ENCODE measurements around the gene KRT9. TPM values are rescaled to one million over a fixed set of nuclear protein-coding genes. Genes with fewer than 3 reads are reported as not detected.

Gene KRT9
- total and polyA plus RNA-seq, 2 experiments from 2014 or later: not detected

DNA sequence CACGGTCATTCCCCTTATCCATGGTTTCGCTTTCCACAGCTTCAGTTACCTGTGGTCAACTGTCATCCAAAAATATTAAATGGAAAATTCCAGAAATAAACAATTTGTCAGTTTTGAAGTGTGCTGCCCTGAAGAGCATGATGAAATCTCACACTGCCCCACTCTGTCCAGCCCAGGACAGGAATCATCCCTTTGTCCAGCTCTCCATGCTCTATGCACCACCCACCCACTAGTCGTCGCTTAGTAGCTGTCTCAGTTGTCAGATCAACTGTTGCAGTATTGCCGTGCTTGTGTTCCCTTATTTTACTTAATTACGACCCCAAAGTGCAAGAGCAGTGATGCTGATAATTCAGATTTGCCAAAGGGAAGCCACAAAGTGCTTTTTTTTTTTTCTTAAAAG is 10.3 kb downstream of the KRT9 start:
- Histone ChIP-seq H3K4me2 (no peak overlapping the region), H3K27me3 (no peaks in the 10 kb centered on the region), H3K79me2 (no peaks in the 10 kb centered on the region), H3K4me1 (ENCODE audit: insufficient read depth) (no peaks in the 10 kb centered on the region), H2AFZ (no peak overlapping the region), H3K27ac (no peak overlapping the region), H3K36me3 (replicated peaks; ENCODE audit: insufficient read depth, low read depth) (no peaks in the 10 kb centered on the region), H3K9me2 (replicated peaks; ENCODE audit: insufficient read depth) (no peaks in the 10 kb centered on the region), H3K9me3 (ENCODE audit: low read depth) (no peaks in the 10 kb centered on the region), H3K4me3 (no peak overlapping the region), H4K20me1 (ENCODE audit: insufficient read depth, poor library complexity, severe bottlenecking) (no peaks in the 10 kb centered on the region)
- WGBS (ENCODE audit: low lambda C conversion rate, missing lambda C conversion rate): 91% methylated on average over 6 of the region's 6 CpGs
- no peak for DNase-seq (ENCODE audit: low spot score)
- TF ChIP-seq EZH2 (IDR thresholded peaks at IDR 0.05; ENCODE audit: borderline replicate concordance) (no peak), EZH2phosphoT487 (IDR thresholded peaks at IDR 0.05; ENCODE audit: low read depth, severe bottlenecking, unreplicated experiment) (no peak)
- TF ChIP-seq, protein P1, sequence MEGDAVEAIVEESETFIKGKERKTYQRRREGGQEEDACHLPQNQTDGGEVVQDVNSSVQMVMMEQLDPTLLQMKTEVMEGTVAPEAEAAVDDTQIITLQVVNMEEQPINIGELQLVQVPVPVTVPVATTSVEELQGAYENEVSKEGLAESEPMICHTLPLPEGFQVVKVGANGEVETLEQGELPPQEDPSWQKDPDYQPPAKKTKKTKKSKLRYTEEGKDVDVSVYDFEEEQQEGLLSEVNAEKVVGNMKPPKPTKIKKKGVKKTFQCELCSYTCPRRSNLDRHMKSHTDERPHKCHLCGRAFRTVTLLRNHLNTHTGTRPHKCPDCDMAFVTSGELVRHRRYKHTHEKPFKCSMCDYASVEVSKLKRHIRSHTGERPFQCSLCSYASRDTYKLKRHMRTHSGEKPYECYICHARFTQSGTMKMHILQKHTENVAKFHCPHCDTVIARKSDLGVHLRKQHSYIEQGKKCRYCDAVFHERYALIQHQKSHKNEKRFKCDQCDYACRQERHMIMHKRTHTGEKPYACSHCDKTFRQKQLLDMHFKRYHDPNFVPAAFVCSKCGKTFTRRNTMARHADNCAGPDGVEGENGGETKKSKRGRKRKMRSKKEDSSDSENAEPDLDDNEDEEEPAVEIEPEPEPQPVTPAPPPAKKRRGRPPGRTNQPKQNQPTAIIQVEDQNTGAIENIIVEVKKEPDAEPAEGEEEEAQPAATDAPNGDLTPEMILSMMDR (IDR thresholded peaks at IDR 0.05; ENCODE audit: poor library complexity): no peak

- Histone ChIP-seq H4K20me1 (ENCODE audit: insufficient read depth, poor library complexity, severe bottlenecking) (no peaks in the 10 kb centered on the region), H3K4me3 (no peak overlapping the region), H3K4me2 (no peak overlapping the region), H3K79me2 (no peaks in the 10 kb centered on the region), H3K9me3 (ENCODE audit: low read depth) (no peaks in the 10 kb centered on the region), H3K4me1 (ENCODE audit: insufficient read depth) (no peaks in the 10 kb centered on the region), H3K27me3 (no peaks in the 10 kb centered on the region), H3K27ac (no peak overlapping the region), H3K36me3 (replicated peaks; ENCODE audit: insufficient read depth, low read depth) (no peaks in the 10 kb centered on the region), H2AFZ (no peak overlapping the region), H3K9me2 (replicated peaks; ENCODE audit: insufficient read depth) (no peaks in the 10 kb centered on the region)
- TF ChIP-seq, protein P1 (IDR thresholded peaks at IDR 0.05; ENCODE audit: poor library complexity): no peak
- TF ChIP-seq EZH2 (IDR thresholded peaks at IDR 0.05; ENCODE audit: borderline replicate concordance) (no peak), EZH2phosphoT487 (IDR thresholded peaks at IDR 0.05; ENCODE audit: low read depth, severe bottlenecking, unreplicated experiment) (no peak)
- no peak for DNase-seq (ENCODE audit: low spot score)
- 75% methylated on average over 2 of the region's 2 CpGs for WGBS (ENCODE audit: low lambda C conversion rate, missing lambda C conversion rate)
Measured at GRCh38 chr17:41559548-41559947, 12.3 kb downstream of the KRT9 start.

GRCh38 chr17:41556931-41557330 is 14.9 kb downstream of the KRT9 start:
- 86% methylated on average over 9 of the region's 9 CpGs for WGBS (ENCODE audit: low lambda C conversion rate, missing lambda C conversion rate)
- TF ChIP-seq EZH2phosphoT487 (IDR thresholded peaks at IDR 0.05; ENCODE audit: low read depth, severe bottlenecking, unreplicated experiment) (no peak), EZH2 (IDR thresholded peaks at IDR 0.05; ENCODE audit: borderline replicate concordance) (no peak)
- TF ChIP-seq, protein P1 (IDR thresholded peaks at IDR 0.05; ENCODE audit: poor library complexity): no peak
- no peaks in the 10 kb centered on the region for H3K4me1 ChIP-seq (ENCODE audit: insufficient read depth)
- no peak overlapping the region for H3K27ac ChIP-seq
- no peak overlapping the region for H3K4me2 ChIP-seq
- no peaks in the 10 kb centered on the region for H3K79me2 ChIP-seq
- H3K36me3 ChIP-seq (replicated peaks; ENCODE audit: insufficient read depth, low read depth): no peaks in the 10 kb centered on the region
- no peak overlapping the region for H3K4me3 ChIP-seq
- H3K27me3 ChIP-seq: no peaks in the 10 kb centered on the region
- H4K20me1 ChIP-seq (ENCODE audit: insufficient read depth, poor library complexity, severe bottlenecking): no peaks in the 10 kb centered on the region
- H3K9me2 ChIP-seq (replicated peaks; ENCODE audit: insufficient read depth): no peaks in the 10 kb centered on the region
- DNase-seq (ENCODE audit: low spot score): no peak
- no peaks in the 10 kb centered on the region for H3K9me3 ChIP-seq (ENCODE audit: low read depth)
- no peak overlapping the region for H2AFZ ChIP-seq

DNA sequence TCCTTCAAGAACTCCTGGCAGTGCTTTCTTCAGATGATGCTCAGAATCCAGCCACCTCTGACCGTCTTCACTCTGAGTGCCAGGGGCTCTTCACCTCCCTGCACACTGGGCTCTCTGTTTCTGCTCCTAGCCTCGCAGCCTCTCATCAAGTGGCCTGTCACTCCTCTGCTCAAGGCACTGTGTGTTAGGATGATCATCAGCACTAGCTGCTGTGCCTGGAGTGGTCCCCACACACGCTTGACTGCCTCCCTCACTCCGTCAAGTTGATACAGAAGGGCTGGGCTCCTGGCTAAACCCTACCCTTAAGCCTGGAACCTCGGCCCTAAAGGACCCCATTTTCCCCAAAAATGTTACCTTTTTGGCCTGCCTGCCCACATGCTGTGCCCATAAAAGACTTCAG is 15.6 kb downstream of the KRT9 start:
- no peak overlapping the region for H3K4me3 ChIP-seq
- H3K27ac ChIP-seq: no peak overlapping the region
- no peak for DNase-seq (ENCODE audit: low spot score)
- 80% methylated on average over 5 of the region's 5 CpGs for WGBS (ENCODE audit: low lambda C conversion rate, missing lambda C conversion rate)
- no peaks in the 10 kb centered on the region for H3K9me2 ChIP-seq (replicated peaks; ENCODE audit: insufficient read depth)
- H3K4me1 ChIP-seq (ENCODE audit: insufficient read depth): no peaks in the 10 kb centered on the region
- no peaks in the 10 kb centered on the region for H3K79me2 ChIP-seq
- TF ChIP-seq, protein P1 (IDR thresholded peaks at IDR 0.05; ENCODE audit: poor library complexity): no peak
- TF ChIP-seq EZH2 (IDR thresholded peaks at IDR 0.05; ENCODE audit: borderline replicate concordance): no peak
- TF ChIP-seq EZH2phosphoT487 (IDR thresholded peaks at IDR 0.05; ENCODE audit: low read depth, severe bottlenecking, unreplicated experiment): no peak
- no peak overlapping the region for H2AFZ ChIP-seq
- H3K27me3 ChIP-seq: no peaks in the 10 kb centered on the region
- no peaks in the 10 kb centered on the region for H3K36me3 ChIP-seq (replicated peaks; ENCODE audit: insufficient read depth, low read depth)
- H4K20me1 ChIP-seq (ENCODE audit: insufficient read depth, poor library complexity, severe bottlenecking): no peaks in the 10 kb centered on the region
- no peaks in the 10 kb centered on the region for H3K9me3 ChIP-seq (ENCODE audit: low read depth)
- H3K4me2 ChIP-seq: no peak overlapping the region

Data from hepatocyte (in vitro differentiated cells).